Esophagus (tissue), 2 donors: ENCODE data around the gene MYOM1. TPM values are rescaled to one million over a fixed set of nuclear protein-coding genes. Genes with fewer than 3 reads are reported as not detected.

Source experiments
- H3K27ac ChIP-seq, 2 donors: one replicate each; pipeline ENCODE4 v1.5.1; 2013; ENCODE audit warnings: low read depth in 2 of 2, mild to moderate bottlenecking in 2 of 2, inconsistent platforms in 1 of 2, low read length in 1 of 2, moderate library complexity in 1 of 2
- H3K27me3 ChIP-seq, 2 donors: one replicate each; pipeline ENCODE4 v1.6.1; 2013; ENCODE audit warnings: low read length in 2 of 2, control low read depth in 1 of 2, mild to moderate bottlenecking in 1 of 2; ENCODE audit not compliant: insufficient read depth in 2 of 2, control insufficient read depth in 1 of 2
- H3K36me3 ChIP-seq, 2 donors: one replicate each; pipeline ENCODE4 v1.6.1; 2013; ENCODE audit warnings: low read length in 1 of 2; ENCODE audit not compliant: control insufficient read depth in 2 of 2, insufficient read depth in 2 of 2
- H3K4me1 ChIP-seq, 2 donors: one replicate each; pipeline ENCODE4 v1.6.1; 2013; ENCODE audit warnings: low read length in 1 of 2; ENCODE audit not compliant: control insufficient read depth in 2 of 2, insufficient read depth in 2 of 2
- H3K4me3 ChIP-seq, 2 donors: one replicate each; pipeline ENCODE4 v1.5.1; 2013; ENCODE audit warnings: low read length in 2 of 2, mild to moderate bottlenecking in 2 of 2, low read depth in 1 of 2, moderate library complexity in 1 of 2
- H3K9me3 ChIP-seq, 2 donors: one replicate each; pipeline ENCODE4 v1.6.1; 2013; ENCODE audit warnings: mild to moderate bottlenecking in 2 of 2, low read depth in 1 of 2, low read length in 1 of 2, moderate library complexity in 1 of 2; ENCODE audit not compliant: control insufficient read depth in 2 of 2, insufficient read depth in 1 of 2
- WGBS, 2 donors: extraction: QIAGEN DNeasy Blood & Tissue Kit; methylation state at CpG; one replicate each; pipeline ENCODE4 v1.1.7; 2013; 5-methylcytosine and 5-hydroxymethylcytosine counted together
- polyA plus RNA-seq, 2 donors: library from polyadenylated mRNA; stranded (reverse); fragments of 200-250 nt; gene quantifications; one replicate each; pipeline ENCODE4 v1.2.3, GENCODE V29; 2013
- donor health status: healthy with polysubstance abuse.
- donor health status: Bipolar disorder and iron deficiency.

The MYOM1 gene
- polyA plus RNA-seq: 1 to 10 TPM; 1.6 to 1.7 TPM

GRCh38 chr18:3219631-3220335, at the start of gene MYOM1:
Gene MYOM1, minus strand, starts transcription at chr18:3219968. Its CDS starts 4,745 bp downstream, at chr18:3215223.
- Histone ChIP-seq H3K4me1 (no peaks in the 10 kb centered on the region), H3K4me3 (peak within 1 kb of the TSS in 1 of 2 donors; percentile 31), H3K27ac (peak within 1 kb of the TSS; percentile 28 to 74), H3K27me3 (no peaks in the 10 kb centered on the region), H3K36me3 (no peaks in the 10 kb centered on the region), H3K9me3 (no peaks in the 10 kb centered on the region)
- 65 to 76% methylated on average over 9 of the region's 9 CpGs for WGBS, 2 donors

- H3K4me1 ChIP-seq: peaks cover 0 to 8% of the 10 kb centered on the region in 2 donors
- peaks cover 0 to 5% of the 10 kb centered on the region in 2 donors for H3K36me3 ChIP-seq
- 75 to 79% methylated on average over 4 of the region's 4 CpGs for WGBS, 2 donors
- H3K27ac ChIP-seq: no peak overlapping the region
- no peak overlapping the region for H3K4me3 ChIP-seq
- H3K27me3 ChIP-seq: no peaks in the 10 kb centered on the region
- H3K9me3 ChIP-seq: no peaks in the 10 kb centered on the region
These were observed 49.6 kb upstream of the MYOM1 start for GRCh38 chr18:3269241-3269913.

GRCh38 chr18:3268306-3268705, 48.5 kb upstream of the MYOM1 start:
- Histone ChIP-seq H3K4me3 (no peak overlapping the region), H3K27ac (no peak overlapping the region), H3K27me3 (no peaks in the 10 kb centered on the region), H3K9me3 (no peaks in the 10 kb centered on the region), H3K36me3 (peaks cover 0 to 4% of the 10 kb centered on the region in 2 donors), H3K4me1 (peaks cover 2 to 10% of the 10 kb centered on the region in 2 donors)

- Histone ChIP-seq H3K27ac (peak overlapping the region; percentile 11 to 78), H3K36me3 (peaks cover 0 to 2% of the 10 kb centered on the region in 2 donors), H3K4me3 (no peak overlapping the region), H3K4me1 (peaks cover 2 to 10% of the 10 kb centered on the region in 2 donors), H3K27me3 (no peaks in the 10 kb centered on the region), H3K9me3 (no peaks in the 10 kb centered on the region)
- 32 to 51% methylated on average over 7 of the region's 7 CpGs for WGBS, 2 donors
These were observed 46.4 kb upstream of the MYOM1 start for GRCh38 chr18:3266062-3266608.

GRCh38 chr18:3265564-3266033, 45.8 kb upstream of the MYOM1 start:
- Histone ChIP-seq H3K36me3 (peaks cover 0 to 2% of the 10 kb centered on the region in 2 donors), H3K9me3 (no peaks in the 10 kb centered on the region), H3K27ac (peak overlapping the region; percentile 11 to 33), H3K27me3 (no peaks in the 10 kb centered on the region), H3K4me1 (peaks cover 2 to 10% of the 10 kb centered on the region in 2 donors), H3K4me3 (no peak overlapping the region)
- WGBS, 2 donors: 39 to 44% methylated on average over 3 of the region's 3 CpGs

GRCh38 chr18:3264362-3264761, 44.6 kb upstream of the MYOM1 start:
- Histone ChIP-seq H3K27ac (peak overlapping the region in 1 of 2 donors; percentile 22), H3K4me1 (peaks cover 2 to 9% of the 10 kb centered on the region in 2 donors), H3K36me3 (peaks cover 0 to 2% of the 10 kb centered on the region in 2 donors), H3K27me3 (no peaks in the 10 kb centered on the region), H3K9me3 (no peaks in the 10 kb centered on the region), H3K4me3 (peak overlapping the region in 1 of 2 donors; percentile 80)
- WGBS, 2 donors: 48 to 54% methylated on average over 2 of the region's 2 CpGs

GRCh38 chr18:3263132-3263700, 43.4 kb upstream of the MYOM1 start:
- Histone ChIP-seq H3K27ac (peak overlapping the region; percentile 93 to 98), H3K4me1 (peaks cover 2 to 8% of the 10 kb centered on the region in 2 donors), H3K9me3 (no peaks in the 10 kb centered on the region), H3K4me3 (peak overlapping the region; percentile 73 to 80), H3K27me3 (no peaks in the 10 kb centered on the region), H3K36me3 (peaks cover 0 to 2% of the 10 kb centered on the region in 2 donors)
- 17% methylated on average over 8 of the region's 8 CpGs for WGBS, 2 donors

GRCh38 chr18:3262234-3263131, 42.7 kb upstream of the MYOM1 start:
- Histone ChIP-seq H3K36me3 (peaks cover 0 to 2% of the 10 kb centered on the region in 2 donors), H3K27me3 (no peaks in the 10 kb centered on the region), H3K4me3 (peak overlapping the region; percentile 73 to 80), H3K9me3 (no peaks in the 10 kb centered on the region), H3K27ac (peak overlapping the region; percentile 93 to 98), H3K4me1 (peaks cover 2 to 8% of the 10 kb centered on the region in 2 donors)
- 0% methylated on average over 60 to 69 of the region's 69 CpGs for WGBS, 2 donors
